K562 (cell line): ENCODE data around the gene ANO1. TPM values are rescaled to one million over a fixed set of nuclear protein-coding genes. Genes with fewer than 3 reads are reported as not detected.

ENCODE experiments used
- CTBP1 ChIP-seq: fragments of 450-650 bp; IDR thresholded peaks from 2 replicates; pipeline ENCODE4 v1.6.1; 2016; ENCODE audit warnings: borderline replicate concordance
- E2F8 ChIP-seq: fragments of 450-650 bp; IDR thresholded peaks from 2 replicates; pipeline ENCODE4 v1.7.1; 2018; ENCODE audit warnings: mild to moderate bottlenecking, low read depth; ENCODE audit not compliant: partially characterized antibody
- ELK3 ChIP-seq: fragments of 450-650 bp; formaldehyde crosslinking; IDR thresholded peaks from 2 replicates; pipeline ENCODE4 v1.4.0; 2020; ENCODE audit warnings: mild to moderate bottlenecking
- FOXK1 ChIP-seq: sonication (generic); formaldehyde crosslinking; IDR thresholded peaks from 2 replicates; pipeline ENCODE4 v1.8.0; 2022; ENCODE audit warnings: missing genetic modification reagents, mild to moderate bottlenecking, borderline replicate concordance
- FOXO4 ChIP-seq: fragments of 450-650 bp; formaldehyde crosslinking; IDR thresholded peaks from 2 replicates; pipeline ENCODE4 v1.4.0; 2020; ENCODE audit warnings: mild to moderate bottlenecking, moderate library complexity
- HDAC1 ChIP-seq, 2 experiments: fragments of 450-650 bp; IDR thresholded peaks; 2 replicates each; pipeline ENCODE4 v1.6.1; 2016 to 2017; ENCODE audit warnings: inconsistent platforms in 1 of 2, mild to moderate bottlenecking in 1 of 2, moderate library complexity in 1 of 2
- MYC ChIP-seq, 2 experiments: fragments of 250-450 bp in 1 of 2; sonication (Bioruptor Pico) in 1 of 2; IDR thresholded peaks; 2 replicates each; pipeline versions ENCODE4 v1.5.1 to v1.6.1; 2012 to 2021; ENCODE audit warnings: low read depth in 2 of 2, borderline replicate concordance in 1 of 2, improper control_type of control experiment in 1 of 2, low read length in 1 of 2, mild to moderate bottlenecking in 1 of 2, moderate library complexity in 1 of 2
- NFRKB ChIP-seq: fragments of 450-650 bp; IDR thresholded peaks from 2 replicates; pipeline ENCODE4 v1.6.1; 2016; ENCODE audit warnings: low read depth
- PKNOX1 ChIP-seq: fragments of 450-650 bp; IDR thresholded peaks from 2 replicates; pipeline ENCODE4 v1.6.1; 2016
- SIN3B ChIP-seq: fragments of 450-650 bp; IDR thresholded peaks from 2 replicates; pipeline ENCODE4 v1.6.1; 2017; ENCODE audit warnings: low read depth, mild to moderate bottlenecking, moderate library complexity
- ZNF12 ChIP-seq: sonication (generic); formaldehyde crosslinking; IDR thresholded peaks from 2 replicates; pipeline ENCODE4 v1.4.0; 2020; ENCODE audit warnings: mild to moderate bottlenecking, missing genetic modification reagents
- ZNF24 ChIP-seq: fragments of 450-650 bp; IDR thresholded peaks from 2 replicates; pipeline ENCODE4 v1.6.1; 2016
- ZNF311 ChIP-seq: fragments of 250-450 bp; sonication (Bioruptor Pico); IDR thresholded peaks from 2 replicates; pipeline ENCODE4 v1.4.0; 2020; ENCODE audit warnings: mild to moderate bottlenecking, moderate library complexity
- ZNF586 ChIP-seq: fragments of 450-650 bp; formaldehyde crosslinking; conservative IDR thresholded peaks from 2 replicates; pipeline ENCODE4 v1.4.0; 2020; ENCODE audit warnings: mild to moderate bottlenecking, moderate library complexity
- polyA plus RNA-seq, 8 experiments: library from polyadenylated mRNA; depleted of rRNA in 4 of 8; stranded (reverse) in 5 of 8; unstranded in 3 of 8; fragments of >200 nt; fragmentation: Nextera tagmentation in 2 of 8; fragmentation: Illumina TruSeq in 1 of 8; extraction: Ambion mirVana in 2 of 8; extraction: Trizol in 1 of 8; gene quantifications; 2 replicates each; pipeline versions ENCODE4 v1.2.1 to v1.2.3, GENCODE V29; 2011 to 2014; ENCODE audit warnings: inconsistent platforms in 1 of 8, missing spikeins in 1 of 8
- total RNA-seq, 7 experiments: library from RNA; depleted of rRNA in 6 of 7; stranded (reverse); fragments of >200 nt in 6 of 7; fragmentation: Illumina TruSeq in 2 of 7; extraction: Trizol in 2 of 7; gene quantifications; 2 replicates each; pipeline versions ENCODE4 v1.2.1 to v1.2.3, GENCODE V29; 2011 to 2021; ENCODE audit warnings: low replicate concordance in 1 of 7
- TF ChIP-seq, protein P1 (sequence below): fragments of 250-450 bp; sonication (Bioruptor Pico); IDR thresholded peaks from 2 replicates; pipeline ENCODE4 v1.4.0; 2020; ENCODE audit warnings: mild to moderate bottlenecking, moderate library complexity
- TF ChIP-seq, protein P2 (sequence below): conservative IDR thresholded peaks from 2 replicates; pipeline ENCODE4 v1.6.1; 2011; ENCODE audit warnings: low read depth, mild to moderate bottlenecking, low read length; ENCODE audit not compliant: control insufficient read depth
- TF ChIP-seq, protein P3 (sequence below): fragments of 250-450 bp; sonication (Bioruptor Pico); IDR thresholded peaks from 2 replicates; pipeline ENCODE4 v1.4.0; 2020; ENCODE audit warnings: borderline replicate concordance

The ANO1 gene
- total and polyA plus RNA-seq, 9 of the 15 experiments (the other 6 are each of a cell fraction or from before 2014, with no cell fraction given) = not detected

DNA sequence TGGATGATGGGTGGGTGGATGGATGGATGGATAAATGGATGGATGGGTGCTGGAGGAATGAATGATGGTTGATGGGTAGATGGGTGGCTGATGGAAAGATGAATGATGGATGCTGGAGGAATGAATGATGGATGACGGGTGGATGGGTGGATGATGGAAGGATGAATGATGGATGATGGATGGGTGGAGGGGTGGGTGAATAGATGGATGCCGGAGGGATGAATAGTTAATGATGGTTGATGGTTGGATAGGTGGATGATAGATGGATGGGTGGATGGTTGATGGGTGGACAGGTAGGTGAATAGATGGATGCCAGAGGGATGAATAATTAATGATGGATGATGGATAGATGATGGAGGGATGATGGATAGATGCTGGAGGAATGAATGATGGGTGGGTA, 41.4 kb downstream of the ANO1 start (continued):
- TF ChIP-seq, protein P1, sequence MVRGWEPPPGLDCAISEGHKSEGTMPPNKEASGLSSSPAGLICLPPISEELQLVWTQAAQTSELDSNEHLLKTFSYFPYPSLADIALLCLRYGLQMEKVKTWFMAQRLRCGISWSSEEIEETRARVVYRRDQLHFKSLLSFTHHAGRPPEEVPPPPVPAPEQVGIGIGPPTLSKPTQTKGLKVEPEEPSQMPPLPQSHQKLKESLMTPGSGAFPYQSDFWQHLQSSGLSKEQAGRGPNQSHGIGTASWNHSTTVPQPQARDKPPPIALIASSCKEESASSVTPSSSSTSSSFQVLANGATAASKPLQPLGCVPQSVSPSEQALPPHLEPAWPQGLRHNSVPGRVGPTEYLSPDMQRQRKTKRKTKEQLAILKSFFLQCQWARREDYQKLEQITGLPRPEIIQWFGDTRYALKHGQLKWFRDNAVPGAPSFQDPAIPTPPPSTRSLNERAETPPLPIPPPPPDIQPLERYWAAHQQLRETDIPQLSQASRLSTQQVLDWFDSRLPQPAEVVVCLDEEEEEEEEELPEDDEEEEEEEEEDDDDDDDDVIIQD (CRISPR knock-in tag) = no peak
- TF ChIP-seq ZNF24 (peak; percentile 58), PKNOX1 (peak; percentile 75), ZNF311 (CRISPR knock-in tag) (no peak), FOXK1 (no peak), FOXO4 (no peak), ZNF12 (no peak), NFRKB (no peak), HDAC1 (IDR thresholded peaks at IDR 0.05) (0 out of 4 replicates have a peak, but pooled peaks of 1 of the 2 experiments have one; percentile 46), E2F8 (no peak), ZNF586 (no peak), MYC (IDR thresholded peaks at IDR 0.05; ENCODE audit: low read depth, low read length) (no peak), MYC (CRISPR knock-in tag; IDR thresholded peaks at IDR 0.05; ENCODE audit: borderline replicate concordance, low read depth) (no peak), SIN3B (no peak), ELK3 (CRISPR knock-in tag) (no peak), CTBP1 (peak; percentile 57)
- TF ChIP-seq, protein P2, sequence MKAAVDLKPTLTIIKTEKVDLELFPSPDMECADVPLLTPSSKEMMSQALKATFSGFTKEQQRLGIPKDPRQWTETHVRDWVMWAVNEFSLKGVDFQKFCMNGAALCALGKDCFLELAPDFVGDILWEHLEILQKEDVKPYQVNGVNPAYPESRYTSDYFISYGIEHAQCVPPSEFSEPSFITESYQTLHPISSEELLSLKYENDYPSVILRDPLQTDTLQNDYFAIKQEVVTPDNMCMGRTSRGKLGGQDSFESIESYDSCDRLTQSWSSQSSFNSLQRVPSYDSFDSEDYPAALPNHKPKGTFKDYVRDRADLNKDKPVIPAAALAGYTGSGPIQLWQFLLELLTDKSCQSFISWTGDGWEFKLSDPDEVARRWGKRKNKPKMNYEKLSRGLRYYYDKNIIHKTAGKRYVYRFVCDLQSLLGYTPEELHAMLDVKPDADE = no peak
- TF ChIP-seq, protein P3, sequence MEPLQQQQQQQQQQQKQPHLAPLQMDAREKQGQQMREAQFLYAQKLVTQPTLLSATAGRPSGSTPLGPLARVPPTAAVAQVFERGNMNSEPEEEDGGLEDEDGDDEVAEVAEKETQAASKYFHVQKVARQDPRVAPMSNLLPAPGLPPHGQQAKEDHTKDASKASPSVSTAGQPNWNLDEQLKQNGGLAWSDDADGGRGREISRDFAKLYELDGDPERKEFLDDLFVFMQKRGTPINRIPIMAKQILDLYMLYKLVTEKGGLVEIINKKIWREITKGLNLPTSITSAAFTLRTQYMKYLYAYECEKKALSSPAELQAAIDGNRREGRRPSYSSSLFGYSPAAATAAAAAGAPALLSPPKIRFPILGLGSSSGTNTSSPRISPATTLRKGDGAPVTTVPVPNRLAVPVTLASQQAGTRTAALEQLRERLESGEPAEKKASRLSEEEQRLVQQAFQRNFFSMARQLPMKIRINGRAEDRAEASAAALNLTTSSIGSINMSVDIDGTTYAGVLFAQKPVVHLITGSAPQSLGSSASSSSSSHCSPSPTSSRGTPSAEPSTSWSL (CRISPR knock-in tag) = no peak
